Measurements from ENCODE around the gene GNAZ. TPM values are rescaled to one million over a fixed set of nuclear protein-coding genes. Genes with fewer than 3 reads are reported as not detected.

The GNAZ gene
- total and polyA plus RNA-seq, 12 donors, result 1.3 to 4.2 (median 2.3) TPM

DNA sequence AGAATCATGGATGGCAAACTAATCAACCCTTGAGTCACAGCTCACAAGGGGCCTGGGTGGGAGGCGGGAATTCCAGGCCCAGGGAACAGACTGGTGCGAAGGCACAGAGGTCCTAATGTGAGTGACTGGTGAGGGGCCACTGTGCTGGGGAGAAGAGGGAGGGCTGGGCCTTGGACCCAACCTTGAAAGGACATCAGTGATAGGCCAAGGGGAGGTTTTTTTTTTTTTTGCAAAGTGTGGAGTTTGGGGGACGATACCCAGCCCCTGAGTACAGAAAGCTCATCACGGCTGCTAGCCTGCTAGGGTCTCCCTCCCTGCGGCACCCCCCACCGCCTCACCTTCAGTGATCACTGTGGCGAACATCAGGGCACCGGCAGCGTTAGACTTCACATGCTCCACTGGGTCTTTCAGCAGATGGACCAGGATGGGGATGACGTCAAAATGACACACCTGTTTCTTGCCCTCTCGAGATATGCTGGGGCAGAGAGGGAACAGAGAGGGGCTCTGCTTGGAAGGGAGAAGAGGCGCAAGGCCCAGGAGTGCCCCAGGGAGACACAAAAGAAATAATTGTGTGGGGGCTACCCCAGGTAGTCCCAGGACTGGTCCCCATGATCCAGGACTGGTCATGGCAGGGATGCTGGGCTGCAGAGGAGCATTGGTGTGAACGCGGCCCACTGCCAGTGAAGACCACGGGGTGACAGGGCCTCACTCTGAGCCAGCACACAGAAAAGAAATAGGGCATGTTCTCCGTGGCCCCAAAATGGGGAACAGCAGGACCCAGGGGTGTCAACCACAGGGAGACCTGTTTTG, 8.6 kb upstream of the GNAZ start:
- H3K9me3 ChIP-seq, result peaks cover 0 to 9% (median 2%) of the 10 kb centered on the region in 11 donors
- intact Hi-C loops (cut with DNase I), result loop anchor here in 1 of 10 donors (10.0 kb wide), 1 partner anchor 57 kb away; no protein-coding TSS in a partner anchor

DNA sequence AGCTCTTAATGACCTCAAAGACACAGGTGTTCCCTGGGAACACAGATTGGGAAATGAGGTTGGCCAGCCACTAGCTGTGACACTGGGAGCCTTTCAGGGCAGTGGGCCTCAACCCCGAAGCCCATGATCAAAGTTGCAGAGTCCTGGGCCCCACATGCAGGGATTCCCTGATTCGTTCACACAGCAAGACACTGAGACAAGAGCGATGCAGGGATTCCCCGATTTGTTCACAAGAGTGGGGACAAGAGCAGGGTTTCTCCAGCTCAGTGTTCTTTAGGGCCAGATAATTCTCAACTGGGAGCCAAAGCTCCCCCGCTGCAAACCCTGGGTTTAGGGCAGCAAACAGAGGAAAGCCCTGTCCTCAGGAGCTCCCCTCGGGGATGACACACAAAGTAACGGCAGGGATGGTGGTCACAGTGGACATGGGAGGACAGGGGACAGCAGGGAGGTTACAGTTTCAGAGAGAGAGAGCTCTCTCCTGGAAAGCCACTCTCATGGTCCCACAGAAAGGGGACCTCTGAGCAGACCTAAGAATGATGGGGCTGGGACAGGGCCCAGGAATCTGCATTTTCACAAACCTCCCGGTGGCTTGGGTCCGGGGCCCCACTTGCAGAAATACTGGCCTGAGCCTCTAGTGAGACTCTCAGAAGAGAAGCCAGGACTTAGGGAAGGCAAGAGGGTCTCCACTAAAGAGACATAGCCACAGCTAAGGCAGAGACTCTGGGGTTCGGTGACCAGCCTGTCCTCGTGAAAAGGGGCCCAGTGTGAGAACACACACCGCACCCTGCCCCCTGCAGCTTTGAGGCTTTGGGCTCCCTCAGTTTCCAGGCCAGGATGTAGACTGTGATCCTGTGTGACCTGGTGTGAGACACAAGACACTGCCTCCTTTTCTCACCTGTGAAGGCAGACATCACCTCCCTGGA, 7.4 kb upstream of the GNAZ start:
- WGBS, 2 donors, result 91 to 93% methylated on average over 12 of the region's 12 CpGs
- Histone ChIP-seq H3K4me1 (peaks cover 0 to 10% (median 3%) of the 10 kb centered on the region in 9 donors), H3K4me3 (no peak overlapping the region), H3K9me3 (no peaks in the 10 kb centered on the region), H3K27me3 (no peaks in the 10 kb centered on the region), H3K27ac (no peak overlapping the region), H3K36me3 (no peaks in the 10 kb centered on the region)
- intact Hi-C loops (cut with DNase I), result loop anchor here in 1 of 10 donors (10.0 kb wide), 1 partner anchor 58 kb away; no protein-coding TSS in a partner anchor
- TF ChIP-seq, protein P1, sequence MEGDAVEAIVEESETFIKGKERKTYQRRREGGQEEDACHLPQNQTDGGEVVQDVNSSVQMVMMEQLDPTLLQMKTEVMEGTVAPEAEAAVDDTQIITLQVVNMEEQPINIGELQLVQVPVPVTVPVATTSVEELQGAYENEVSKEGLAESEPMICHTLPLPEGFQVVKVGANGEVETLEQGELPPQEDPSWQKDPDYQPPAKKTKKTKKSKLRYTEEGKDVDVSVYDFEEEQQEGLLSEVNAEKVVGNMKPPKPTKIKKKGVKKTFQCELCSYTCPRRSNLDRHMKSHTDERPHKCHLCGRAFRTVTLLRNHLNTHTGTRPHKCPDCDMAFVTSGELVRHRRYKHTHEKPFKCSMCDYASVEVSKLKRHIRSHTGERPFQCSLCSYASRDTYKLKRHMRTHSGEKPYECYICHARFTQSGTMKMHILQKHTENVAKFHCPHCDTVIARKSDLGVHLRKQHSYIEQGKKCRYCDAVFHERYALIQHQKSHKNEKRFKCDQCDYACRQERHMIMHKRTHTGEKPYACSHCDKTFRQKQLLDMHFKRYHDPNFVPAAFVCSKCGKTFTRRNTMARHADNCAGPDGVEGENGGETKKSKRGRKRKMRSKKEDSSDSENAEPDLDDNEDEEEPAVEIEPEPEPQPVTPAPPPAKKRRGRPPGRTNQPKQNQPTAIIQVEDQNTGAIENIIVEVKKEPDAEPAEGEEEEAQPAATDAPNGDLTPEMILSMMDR (IDR thresholded peaks at IDR 0.05), result no peak
- DNase-seq (peak; percentile 1 to 2), ATAC-seq (no peak)

More for the DNA sequence above, 8.6 kb upstream of the GNAZ start:
- Histone ChIP-seq H3K4me1 (no peaks in the 10 kb centered on the region), H3K36me3 (no peaks in the 10 kb centered on the region), H3K4me3 (no peak overlapping the region), H3K27me3 (no peaks in the 10 kb centered on the region), H3K27ac (no peak overlapping the region)
- DNase-seq (peak; percentile 0 to 1), ATAC-seq (no peak)
- TF ChIP-seq, protein P1 (IDR thresholded peaks at IDR 0.05), result no peak
- 94 to 96% methylated on average over 16 of the region's 16 CpGs for WGBS, 2 donors

DNA sequence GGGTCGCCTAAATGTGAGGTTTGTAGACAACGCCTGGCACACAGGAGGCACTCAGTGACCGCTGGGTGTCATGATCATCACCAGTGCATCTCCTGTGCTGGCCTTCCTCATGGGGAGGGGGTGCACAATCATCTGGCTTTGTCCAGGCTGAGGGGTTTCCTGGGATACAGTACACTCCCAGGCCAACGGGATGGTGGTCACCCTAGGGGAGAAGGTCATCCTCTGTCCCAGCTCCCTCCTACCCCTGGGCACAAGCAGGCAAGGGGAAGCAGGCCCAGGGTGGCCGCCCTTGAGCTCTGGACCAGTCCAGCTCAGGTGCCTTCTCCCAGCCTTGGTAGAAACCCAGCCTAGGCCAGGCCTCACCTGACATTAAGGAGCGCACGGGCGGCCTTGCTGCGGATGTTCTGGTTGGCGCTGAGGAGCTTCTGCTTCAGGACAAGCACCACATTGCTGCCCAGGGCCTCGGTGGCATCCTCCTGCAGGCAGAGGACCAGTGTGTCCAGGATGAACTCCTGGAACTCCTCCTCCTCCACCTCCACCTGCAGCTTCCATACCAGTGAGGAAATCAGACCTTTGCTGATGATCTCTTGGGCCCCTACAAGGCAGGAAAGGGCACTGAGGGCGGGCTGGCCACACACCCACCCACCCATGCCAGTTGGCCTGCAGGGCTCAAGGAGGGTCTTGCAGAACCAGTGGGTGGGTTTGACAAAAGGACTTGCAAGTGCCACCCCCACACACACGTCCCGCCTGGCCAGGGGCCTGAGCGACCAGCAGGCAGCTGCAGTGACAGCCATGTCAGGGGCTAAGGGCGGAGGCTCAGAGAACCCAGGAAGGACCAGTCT, 6.6 kb upstream of the GNAZ start:
- Histone ChIP-seq H3K36me3 (no peaks in the 10 kb centered on the region), H3K27ac (no peak overlapping the region), H3K4me3 (no peak overlapping the region), H3K4me1 (peaks cover 0 to 17% (median 7%) of the 10 kb centered on the region in 9 donors), H3K9me3 (no peaks in the 10 kb centered on the region), H3K27me3 (peaks cover 0 to 3% (median 0%) of the 10 kb centered on the region in 7 donors)
- peak; percentile 2 to 9 for DNase-seq
- 96% methylated on average over 16 of the region's 16 CpGs for WGBS, 2 donors
- intact Hi-C loops (cut with DNase I), result loop anchor here in 1 of 10 donors (10.0 kb wide), 1 partner anchor 59 kb away; no protein-coding TSS in a partner anchor
- TF ChIP-seq, protein P1 (IDR thresholded peaks at IDR 0.05), result no peak
- no peak for ATAC-seq
